H1 (cell line): ENCODE data around the gene PNMA6A. TPM values are rescaled to one million over a fixed set of nuclear protein-coding genes. Genes with fewer than 3 reads are reported as not detected.

Experiments
- CTCF ChIA-PET: fragments of 300-600 bp; sonication (Branson Sonifier 250); formaldehyde crosslinking; loops from one replicate; lab custom pipeline; 2021; ENCODE audit not compliant: partially characterized antibody; lab: Charles Lee
- POLR2A ChIA-PET: fragments of 300-600 bp; sonication (Branson Sonifier 250); formaldehyde crosslinking; loops from one replicate; lab custom pipeline; 2021; ENCODE audit warnings: inconsistent platforms; ENCODE audit not compliant: partially characterized antibody; lab: Charles Lee
- DNase-seq, 2 experiments: peaks; one replicate each; pipeline versions ENCODE4 v3.0.0 to v3.0.0-alpha.2; 2010 to 2022; ENCODE audit warnings: low spot score in 2 of 2, low read depth in 1 of 2, mixed read lengths in 1 of 2
- FAIRE-seq: peaks from 2 replicates; lab custom pipeline; 2011; peaks lifted over from hg19 to GRCh38; lab: Jason Lieb, UNC
- H2AFZ ChIP-seq: 2 replicates; pipeline ENCODE4 v1.8.1; 2012; ENCODE audit warnings: low read length, inconsistent platforms
- H2AK5ac ChIP-seq: 2 replicates; pipeline ENCODE4 v1.6.1; 2013; ENCODE audit warnings: low read depth, low read length
- H2BK120ac ChIP-seq: replicated peaks from 2 replicates; pipeline ENCODE3; 2013; ENCODE audit warnings: low read depth, low read length, inconsistent platforms
- H2BK12ac ChIP-seq: 2 replicates; pipeline ENCODE4 v1.6.1; 2013; ENCODE audit warnings: low read depth, low read length
- H2BK15ac ChIP-seq: 2 replicates; pipeline ENCODE4 v1.6.1; 2013; ENCODE audit warnings: low read length
- H2BK20ac ChIP-seq: 2 replicates; pipeline ENCODE4 v1.6.1; 2013; ENCODE audit warnings: low read length
- H2BK5ac ChIP-seq: 2 replicates; pipeline ENCODE4 v1.6.1; 2013; ENCODE audit warnings: low read depth, low read length
- H3K14ac ChIP-seq: 2 replicates; pipeline ENCODE4 v1.6.1; 2013; ENCODE audit warnings: inconsistent platforms; ENCODE audit not compliant: insufficient read length
- H3K18ac ChIP-seq: 2 replicates; pipeline ENCODE4 v1.6.1; 2013; ENCODE audit warnings: low read length; ENCODE audit errors: extremely low read depth
- H3K23ac ChIP-seq: 2 replicates; pipeline ENCODE4 v1.6.1; 2013; ENCODE audit warnings: inconsistent platforms; ENCODE audit not compliant: insufficient read length
- H3K23me2 ChIP-seq: 2 replicates; pipeline ENCODE4 v1.6.1; 2013; ENCODE audit warnings: low read depth, low read length
- H3K27ac ChIP-seq: 2 replicates; pipeline ENCODE4 v1.6.1; 2011; ENCODE audit warnings: low read depth, low read length, inconsistent platforms
- H3K27me3 ChIP-seq, 4 experiments: replicated peaks in 1 of 4; 1 replicate in 1 of 4; 2 replicates in 3 of 4; pipeline versions ENCODE4 v1.6.1 to v1.8.1; 2011 to 2013; ENCODE audit warnings: low read length in 3 of 4, mild to moderate bottlenecking in 3 of 4, inconsistent platforms in 2 of 4, mixed read lengths in 2 of 4, moderate library complexity in 1 of 4; ENCODE audit not compliant: control insufficient read depth in 3 of 4, insufficient read depth in 3 of 4; ENCODE audit errors: extremely low read depth in 1 of 4
- H3K36me3 ChIP-seq, 4 experiments: 2 replicates each; pipeline versions ENCODE4 v1.6.1 to v1.8.1; 2011 to 2013; ENCODE audit warnings: mild to moderate bottlenecking in 4 of 4, low read length in 3 of 4, moderate library complexity in 2 of 4, control low read depth in 1 of 4, inconsistent platforms in 1 of 4; ENCODE audit not compliant: insufficient read depth in 4 of 4, control insufficient read depth in 2 of 4
- H3K4ac ChIP-seq: replicated peaks from 2 replicates; pipeline ENCODE3; 2013; ENCODE audit warnings: low read length, low read depth, mixed read lengths, inconsistent platforms; ENCODE audit not compliant: insufficient read length
- H3K4me1 ChIP-seq, 4 experiments: replicated peaks in 1 of 4; 1 replicate in 1 of 4; 2 replicates in 3 of 4; pipeline versions ENCODE4 v1.6.1 to v1.8.1; 2011 to 2013; ENCODE audit warnings: low read length in 3 of 4, inconsistent platforms in 2 of 4, mixed read lengths in 1 of 4; ENCODE audit not compliant: insufficient read depth in 4 of 4, control insufficient read depth in 3 of 4
- H3K4me2 ChIP-seq, 2 experiments: 2 replicates each; pipeline versions ENCODE4 v1.6.1 to v1.8.1; 2011 to 2013; ENCODE audit warnings: low read depth in 2 of 2, low read length in 2 of 2, control low read depth in 1 of 2, inconsistent platforms in 1 of 2, mild to moderate bottlenecking in 1 of 2; ENCODE audit not compliant: insufficient read depth in 1 of 2
- H3K4me3 ChIP-seq, 4 experiments: fragments of 200-600, 300-600 bp in 1 of 4; sonication (generic), shearing (Covaris generic), sonication (Bioruptor Twin) in 1 of 4; 2 replicates each; pipeline versions ENCODE4 v1.5.1 to v1.8.1; 2011 to 2016; ENCODE audit warnings: low read length in 4 of 4, low read depth in 3 of 4, control low read depth in 2 of 4, inconsistent platforms in 2 of 4, mild to moderate bottlenecking in 2 of 4, mixed read lengths in 1 of 4, moderate library complexity in 1 of 4; ENCODE audit not compliant: insufficient read depth in 2 of 4; ENCODE audit errors: extremely low read depth in 1 of 4
- H3K56ac ChIP-seq: replicated peaks from 2 replicates; pipeline ENCODE3; 2013; ENCODE audit warnings: low read depth, mild to moderate bottlenecking, mixed read lengths, low read length, inconsistent platforms; ENCODE audit not compliant: insufficient read length
- H3K79me1 ChIP-seq: 2 replicates; pipeline ENCODE4 v1.6.1; 2013; ENCODE audit warnings: low read depth, low read length, control low read depth
- H3K79me2 ChIP-seq, 2 experiments: 2 replicates each; pipeline versions ENCODE4 v1.6.1 to v1.8.1; 2012 to 2013; ENCODE audit warnings: low read length in 2 of 2, mild to moderate bottlenecking in 2 of 2, inconsistent platforms in 1 of 2; ENCODE audit not compliant: insufficient read depth in 2 of 2, control insufficient read depth in 1 of 2
- H3K9ac ChIP-seq, 4 experiments: replicated peaks in 1 of 4; 1 replicate in 1 of 4; 2 replicates in 3 of 4; pipeline versions ENCODE4 v1.6.1 to v1.8.1; 2011 to 2013; ENCODE audit warnings: low read depth in 3 of 4, low read length in 3 of 4, control low read depth in 2 of 4, mild to moderate bottlenecking in 2 of 4, moderate library complexity in 2 of 4, inconsistent platforms in 1 of 4; ENCODE audit errors: extremely low read depth in 1 of 4
- H3K9me3 ChIP-seq, 2 experiments: 2 replicates each; pipeline versions ENCODE4 v1.6.1 to v1.8.1; 2012 to 2013; ENCODE audit warnings: mild to moderate bottlenecking in 2 of 2, moderate library complexity in 2 of 2, control low read depth in 1 of 2, inconsistent platforms in 1 of 2, low read depth in 1 of 2, low read length in 1 of 2, mixed read lengths in 1 of 2; ENCODE audit not compliant: insufficient read depth in 2 of 2
- H4K20me1 ChIP-seq, 2 experiments: replicated peaks in 1 of 2; 2 replicates each; pipeline versions ENCODE3 to v1.8.1; 2011 to 2013; ENCODE audit warnings: inconsistent platforms in 2 of 2, low read length in 2 of 2, mild to moderate bottlenecking in 1 of 2; ENCODE audit not compliant: insufficient read depth in 2 of 2, control insufficient read depth in 1 of 2
- H4K5ac ChIP-seq: 2 replicates; pipeline ENCODE4 v1.6.1; 2013; ENCODE audit warnings: low read length, low read depth, mixed read lengths, inconsistent platforms; ENCODE audit not compliant: insufficient read length
- H4K8ac ChIP-seq: 2 replicates; pipeline ENCODE4 v1.8.0; 2013; ENCODE audit warnings: mild to moderate bottlenecking, moderate library complexity, low read length, inconsistent platforms; ENCODE audit not compliant: insufficient read depth; ENCODE audit errors: extremely low read depth
- H4K91ac ChIP-seq: replicated peaks from 2 replicates; pipeline ENCODE3; 2013; ENCODE audit warnings: low read length, mixed read lengths, inconsistent platforms; ENCODE audit not compliant: insufficient read length
- ATF3 ChIP-seq: IDR thresholded peaks from 2 replicates; pipeline ENCODE4 v1.6.1; 2011; ENCODE audit warnings: low read depth, mild to moderate bottlenecking, low read length; ENCODE audit not compliant: insufficient read depth
- BRCA1 ChIP-seq: IDR thresholded peaks from 2 replicates; pipeline ENCODE4 v1.6.1; 2012; ENCODE audit warnings: low read depth, low read length, improper control_type of control experiment
- GTF2F1 ChIP-seq: IDR thresholded peaks from 2 replicates; pipeline ENCODE4 v1.6.1; 2012; ENCODE audit warnings: low read depth, low read length, improper control_type of control experiment, borderline replicate concordance
- JUN ChIP-seq: IDR thresholded peaks from 2 replicates; pipeline ENCODE4 v1.6.1; 2011; ENCODE audit warnings: low read depth, mild to moderate bottlenecking, improper control_type of control experiment, low read length
- RBBP5 ChIP-seq: IDR thresholded peaks from 2 replicates; pipeline ENCODE4 v1.7.1; 2012; ENCODE audit warnings: low read depth, mild to moderate bottlenecking, inconsistent platforms, low read length, moderate library complexity, borderline replicate concordance
- SAP30 ChIP-seq: fragments of 300-600 bp; sonication (generic); IDR thresholded peaks from 2 replicates; pipeline ENCODE4 v1.7.1; 2012; ENCODE audit warnings: low read length, moderate library complexity, mild to moderate bottlenecking, inconsistent platforms; ENCODE audit not compliant: insufficient read depth, insufficient replicate concordance
- SP4 ChIP-seq: IDR thresholded peaks from 2 replicates; pipeline ENCODE4 v1.6.1; 2012; ENCODE audit warnings: low read length, inconsistent platforms
- TAF1 ChIP-seq: IDR thresholded peaks from 2 replicates; pipeline ENCODE4 v1.6.1; 2011; ENCODE audit warnings: mild to moderate bottlenecking, low read depth, low read length
- TCF12 ChIP-seq: IDR thresholded peaks from 2 replicates; pipeline ENCODE4 v1.6.1; 2011; ENCODE audit warnings: low read depth, mild to moderate bottlenecking, low read length
- WGBS, 2 experiments: shearing (Covaris generic) in 1 of 2; methylation state at CpG; one replicate each; pipeline versions ENCODE4 v1.1.6 to v1.1.7; 2013 to 2015; ENCODE audit warnings: low lambda C conversion rate in 2 of 2, mixed read lengths in 2 of 2, inconsistent platforms in 1 of 2, low coverage in 1 of 2, missing lambda C conversion rate in 1 of 2; ENCODE audit not compliant: insufficient replicate concordance in 2 of 2, insufficient coverage in 1 of 2, insufficient read length in 1 of 2; ENCODE audit errors: extremely low coverage in 1 of 2, missing lambda C conversion rate in 1 of 2; 5-methylcytosine and 5-hydroxymethylcytosine counted together
- polyA plus RNA-seq, 7 experiments: library from polyadenylated mRNA; depleted of rRNA in 3 of 7; stranded (reverse) in 5 of 7; unstranded in 2 of 7; fragments of >200 nt in 5 of 7; fragments of 200-250 nt in 2 of 7; gene quantifications; 1 replicate in 5 of 7; 2 replicates in 1 of 7; 4 replicates in 1 of 7; pipeline versions ENCODE4 v1.2.1 to v1.2.3, GENCODE V29; 2011 to 2013; ENCODE audit warnings: missing spikeins in 2 of 7, mixed read lengths in 2 of 7
- total RNA-seq: library from RNA; stranded (reverse); fragmentation: NEBNext Ultra II Directional; extraction: Animal tissue kit (Norgen Biotek cat#: 25700); gene quantifications from 2 replicates; pipeline ENCODE4 v1.2.1, GENCODE V29; 2021

Gene PNMA6A
- total and polyA plus RNA-seq, 2 of the 8 experiments (the other 6 are each of a cell fraction or from before 2014, with no cell fraction given), result 2.2 to 5.7 TPM

DNA sequence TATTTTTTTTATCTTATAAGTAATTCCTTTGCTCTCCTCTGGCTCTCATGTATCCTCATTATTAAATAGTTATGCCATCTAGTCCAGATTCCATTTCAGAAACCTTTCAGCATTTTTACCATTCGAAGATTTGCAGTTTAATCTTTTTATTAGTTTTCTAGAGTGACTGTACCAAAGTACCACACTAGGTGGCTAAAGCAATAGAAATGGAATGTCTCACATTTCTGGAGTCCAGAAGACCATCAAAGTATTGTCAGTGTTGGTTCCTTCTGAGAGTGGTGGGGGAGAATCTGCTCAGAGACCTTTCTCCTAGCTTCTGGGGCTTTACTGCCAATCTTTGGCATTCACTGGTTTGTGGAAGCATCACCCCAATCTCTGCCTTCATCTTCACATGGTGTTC, 19.7 kb upstream of the PNMA6A start:
- no peak overlapping the region for H3K9ac ChIP-seq
- H2AFZ ChIP-seq, result no peak overlapping the region
- no peak overlapping the region for H2BK120ac ChIP-seq
- H2AK5ac ChIP-seq, result no peak overlapping the region
- peaks cover 5 to 10% of the 10 kb centered on the region in 2 experiments; a peak in 2 of 4 replicates for H3K9me3 ChIP-seq
- no peak overlapping the region for H3K56ac ChIP-seq
- no peak overlapping the region for H3K27ac ChIP-seq
- H3K23me2 ChIP-seq, result no peaks in the 10 kb centered on the region; the same call in 1 of the 2 replicates
- no peak overlapping the region for H3K4me3 ChIP-seq
- H2BK20ac ChIP-seq, result no peak overlapping the region
- H4K8ac ChIP-seq, result no peak overlapping the region
- H4K5ac ChIP-seq, result no peak overlapping the region
- H3K36me3 ChIP-seq, result no peaks in the 10 kb centered on the region
- H4K91ac ChIP-seq, result no peak overlapping the region
- ChIA-PET POLR2A (no interaction called here), CTCF (no interaction called here)
- peaks cover 0 to 3% (median under 1%) of the 10 kb centered on the region in 4 experiments; a peak in 2 of 7 replicates for H3K4me1 ChIP-seq
- H3K23ac ChIP-seq, result no peak overlapping the region
- H3K79me2 ChIP-seq, result no peaks in the 10 kb centered on the region
- no peak overlapping the region for H3K14ac ChIP-seq
- no peak overlapping the region for H2BK5ac ChIP-seq
- no peaks in the 10 kb centered on the region for H3K79me1 ChIP-seq
- TF ChIP-seq ATF3 (no peak), JUN (no peak), SAP30 (no peak), RBBP5 (no peak), SP4 (no peak), BRCA1 (no peak), TAF1 (no peak), TCF12 (no peak), GTF2F1 (no peak)
- DNase-seq (no peak), FAIRE-seq (no peak)
- H4K20me1 ChIP-seq, result no peaks in the 10 kb centered on the region
- H3K4me2 ChIP-seq, result no peak overlapping the region
- H2BK15ac ChIP-seq, result no peak overlapping the region
- H3K4ac ChIP-seq, result no peak overlapping the region
- no peak overlapping the region for H2BK12ac ChIP-seq
- H3K18ac ChIP-seq, result no peak overlapping the region
- peaks cover 2 to 15% (median 11%) of the 10 kb centered on the region in 4 experiments; a peak in 6 of 7 replicates for H3K27me3 ChIP-seq
- 100% methylated on average over 1 of the region's 1 CpG; no CpG with 5 or more reads in 1 of the 2 experiments for WGBS, 2 experiments
